BLaER1 (cell line): Measurements from ENCODE around the gene PDZK1.
A peak's percentile ranks its signal among the peaks of the same experiment; 100 is the strongest.
"Not testable (repeated sequence)": the region's sequence is repeated elsewhere in the genome, so short reads cannot be mapped to it uniquely, and the experiment has no call there.

Experiments
- H3K27ac ChIP-seq: shearing (Covaris generic); formaldehyde crosslinking; 2 replicates; pipeline ENCODE4 v1.8.1; 2022
- H3K27me3 ChIP-seq: shearing (Covaris generic); formaldehyde crosslinking; 2 replicates; pipeline ENCODE4 v1.8.1; 2022
- H3K36me3 ChIP-seq: shearing (Covaris generic); formaldehyde crosslinking; 2 replicates; pipeline ENCODE4 v1.8.1; 2022
- H3K4me1 ChIP-seq: shearing (Covaris generic); formaldehyde crosslinking; 2 replicates; pipeline ENCODE4 v1.8.1; 2022
- H3K4me2 ChIP-seq: shearing (Covaris generic); formaldehyde crosslinking; 2 replicates; pipeline ENCODE4 v1.8.1; 2022
- H3K4me3 ChIP-seq: shearing (Covaris generic); formaldehyde crosslinking; 2 replicates; pipeline ENCODE4 v1.8.1; 2022
- H3K9ac ChIP-seq: shearing (Covaris generic); formaldehyde crosslinking; 2 replicates; pipeline ENCODE4 v1.8.1; 2022
- H3K9me3 ChIP-seq: shearing (Covaris generic); formaldehyde crosslinking; 2 replicates; pipeline ENCODE4 v1.8.1; 2022
- H4K20me1 ChIP-seq: shearing (Covaris generic); formaldehyde crosslinking; 2 replicates; pipeline ENCODE4 v1.8.1; 2022
- Cebpa-rat ChIP-seq: shearing (Covaris generic); IDR thresholded peaks from 2 replicates; pipeline ENCODE4 v1.8.1; 2022

The PDZK1 gene

GRCh38 chr1:145692785-145693443, 14.3 kb downstream of the PDZK1 start:
- H4K20me1 ChIP-seq = no peaks in the 10 kb centered on the region

GRCh38 chr1:145690587-145691558, 16.3 kb downstream of the PDZK1 start:
- Histone ChIP-seq H3K4me2 (peak overlapping the region; percentile 53), H3K9ac (peak overlapping the region; percentile 6; the same call in 1 of the 2 replicates), H3K4me3 (no peak overlapping the region), H3K36me3 (no peaks in the 10 kb centered on the region), H4K20me1 (no peaks in the 10 kb centered on the region), H3K27ac (0 out of 2 replicates have a peak overlapping the region, but pooled peaks have one; percentile 10), H3K9me3 (no peaks in the 10 kb centered on the region), H3K4me1 (peaks cover 21% of the 10 kb centered on the region), H3K27me3 (no peaks in the 10 kb centered on the region)
- TF ChIP-seq Cebpa-rat = no peak; the same call in 1 of the 2 replicates

More at GRCh38 chr1:145692785-145693443, 14.3 kb downstream of the PDZK1 start:
- no peaks in the 10 kb centered on the region for H3K9me3 ChIP-seq
- H3K4me2 ChIP-seq = no peak overlapping the region
- TF ChIP-seq Cebpa-rat = no peak
- H3K27ac ChIP-seq = no peak overlapping the region
- H3K4me1 ChIP-seq = peaks cover 28% of the 10 kb centered on the region
- H3K9ac ChIP-seq = no peak overlapping the region
- H3K27me3 ChIP-seq = no peaks in the 10 kb centered on the region
- H3K4me3 ChIP-seq = no peak overlapping the region
- H3K36me3 ChIP-seq = no peaks in the 10 kb centered on the region

GRCh38 chr1:145689922-145690321, 17.2 kb downstream of the PDZK1 start:
- H3K27me3 ChIP-seq = no peaks in the 10 kb centered on the region
- TF ChIP-seq Cebpa-rat = no peak
- no peaks in the 10 kb centered on the region for H3K36me3 ChIP-seq
- H3K4me1 ChIP-seq = peaks cover 20% of the 10 kb centered on the region
- no peaks in the 10 kb centered on the region for H4K20me1 ChIP-seq
- H3K9ac ChIP-seq = no peak overlapping the region
- peak overlapping the region; percentile 53 for H3K4me2 ChIP-seq
- H3K27ac ChIP-seq = no peak overlapping the region
- no peaks in the 10 kb centered on the region for H3K9me3 ChIP-seq
- H3K4me3 ChIP-seq = no peak overlapping the region

GRCh38 chr1:145688924-145689323, 18.2 kb downstream of the PDZK1 start:
- Histone ChIP-seq H3K4me2 (no peak overlapping the region), H3K4me3 (no peak overlapping the region), H3K9ac (no peak overlapping the region), H3K27ac (no peak overlapping the region), H4K20me1 (no peaks in the 10 kb centered on the region), H3K36me3 (no peaks in the 10 kb centered on the region), H3K27me3 (no peaks in the 10 kb centered on the region), H3K9me3 (no peaks in the 10 kb centered on the region), H3K4me1 (peaks cover 20% of the 10 kb centered on the region)
- TF ChIP-seq Cebpa-rat = no peak

- Histone ChIP-seq H3K9me3 (no peaks in the 10 kb centered on the region), H3K27me3 (no peaks in the 10 kb centered on the region), H3K4me2 (no peak overlapping the region), H3K4me3 (no peak overlapping the region), H3K9ac (no peak overlapping the region), H3K36me3 (no peaks in the 10 kb centered on the region), H3K4me1 (peaks cover 20% of the 10 kb centered on the region), H4K20me1 (no peaks in the 10 kb centered on the region), H3K27ac (no peak overlapping the region)
- no peak for TF ChIP-seq Cebpa-rat
These were observed 18.8 kb downstream of the PDZK1 start for GRCh38 chr1:145688328-145688727.

- H3K4me1 ChIP-seq = peaks cover 17% of the 10 kb centered on the region
- not testable (repeated sequence) for H3K27ac ChIP-seq, H4K20me1 ChIP-seq, H3K27me3 ChIP-seq, H3K4me3 ChIP-seq, H3K4me2 ChIP-seq, H3K36me3 ChIP-seq, H3K9ac ChIP-seq, H3K9me3 ChIP-seq
These were observed 21.1 kb downstream of the PDZK1 start for GRCh38 chr1:145686078-145686477.

GRCh38 chr1:145684858-145685257, 22.3 kb downstream of the PDZK1 start:
- H3K27ac ChIP-seq, H3K9me3 ChIP-seq, H3K4me3 ChIP-seq, H3K36me3 ChIP-seq, H3K27me3 ChIP-seq, H4K20me1 ChIP-seq, H3K4me2 ChIP-seq, H3K9ac ChIP-seq, H3K4me1 ChIP-seq: not testable (repeated sequence)

GRCh38 chr1:145673217-145673616, 34.0 kb downstream of the PDZK1 start:
- H3K27ac ChIP-seq, H3K36me3 ChIP-seq, H3K27me3 ChIP-seq, H3K4me2 ChIP-seq, H3K4me3 ChIP-seq, H4K20me1 ChIP-seq, H3K4me1 ChIP-seq, H3K9ac ChIP-seq, H3K9me3 ChIP-seq: not testable (repeated sequence)

- not testable (repeated sequence) for H4K20me1 ChIP-seq, H3K27ac ChIP-seq, H3K9me3 ChIP-seq, H3K4me2 ChIP-seq, H3K4me1 ChIP-seq, H3K36me3 ChIP-seq, H3K9ac ChIP-seq, H3K4me3 ChIP-seq, H3K27me3 ChIP-seq
These were observed 36.0 kb downstream of the PDZK1 start for GRCh38 chr1:145670995-145671745.

GRCh38 chr1:145665015-145665414, 42.2 kb downstream of the PDZK1 start:
- H3K9me3 ChIP-seq, H3K4me3 ChIP-seq, H3K36me3 ChIP-seq, H3K27ac ChIP-seq, H3K4me2 ChIP-seq, H3K27me3 ChIP-seq, H3K4me1 ChIP-seq, H3K9ac ChIP-seq, H4K20me1 ChIP-seq: not testable (repeated sequence)

- not testable (repeated sequence) for H3K27me3 ChIP-seq
These were observed 44.7 kb downstream of the PDZK1 start for GRCh38 chr1:145662502-145662901.

GRCh38 chr1:145656245-145656943, 50.8 kb downstream of the PDZK1 start:
- not testable (repeated sequence) for H3K27ac ChIP-seq, H3K36me3 ChIP-seq, H3K4me1 ChIP-seq, H3K27me3 ChIP-seq, H3K9me3 ChIP-seq, H4K20me1 ChIP-seq, H3K4me3 ChIP-seq, H3K9ac ChIP-seq, H3K4me2 ChIP-seq

More at GRCh38 chr1:145662502-145662901, 44.7 kb downstream of the PDZK1 start:
- not testable (repeated sequence) for H3K9ac ChIP-seq, H3K36me3 ChIP-seq, H4K20me1 ChIP-seq, H3K27ac ChIP-seq, H3K4me3 ChIP-seq, H3K9me3 ChIP-seq, H3K4me2 ChIP-seq, H3K4me1 ChIP-seq

- H3K4me1 ChIP-seq, H3K9ac ChIP-seq, H3K36me3 ChIP-seq, H3K4me3 ChIP-seq, H3K4me2 ChIP-seq, H4K20me1 ChIP-seq, H3K27ac ChIP-seq, H3K9me3 ChIP-seq, H3K27me3 ChIP-seq: not testable (repeated sequence)
These were observed 63.2 kb downstream of the PDZK1 start for GRCh38 chr1:145643990-145644389.
